ENCODE measurements around the gene ARHGAP5. TPM values are rescaled to one million over a fixed set of nuclear protein-coding genes. Genes with fewer than 3 reads are reported as not detected.

Gene ARHGAP5, protein sequence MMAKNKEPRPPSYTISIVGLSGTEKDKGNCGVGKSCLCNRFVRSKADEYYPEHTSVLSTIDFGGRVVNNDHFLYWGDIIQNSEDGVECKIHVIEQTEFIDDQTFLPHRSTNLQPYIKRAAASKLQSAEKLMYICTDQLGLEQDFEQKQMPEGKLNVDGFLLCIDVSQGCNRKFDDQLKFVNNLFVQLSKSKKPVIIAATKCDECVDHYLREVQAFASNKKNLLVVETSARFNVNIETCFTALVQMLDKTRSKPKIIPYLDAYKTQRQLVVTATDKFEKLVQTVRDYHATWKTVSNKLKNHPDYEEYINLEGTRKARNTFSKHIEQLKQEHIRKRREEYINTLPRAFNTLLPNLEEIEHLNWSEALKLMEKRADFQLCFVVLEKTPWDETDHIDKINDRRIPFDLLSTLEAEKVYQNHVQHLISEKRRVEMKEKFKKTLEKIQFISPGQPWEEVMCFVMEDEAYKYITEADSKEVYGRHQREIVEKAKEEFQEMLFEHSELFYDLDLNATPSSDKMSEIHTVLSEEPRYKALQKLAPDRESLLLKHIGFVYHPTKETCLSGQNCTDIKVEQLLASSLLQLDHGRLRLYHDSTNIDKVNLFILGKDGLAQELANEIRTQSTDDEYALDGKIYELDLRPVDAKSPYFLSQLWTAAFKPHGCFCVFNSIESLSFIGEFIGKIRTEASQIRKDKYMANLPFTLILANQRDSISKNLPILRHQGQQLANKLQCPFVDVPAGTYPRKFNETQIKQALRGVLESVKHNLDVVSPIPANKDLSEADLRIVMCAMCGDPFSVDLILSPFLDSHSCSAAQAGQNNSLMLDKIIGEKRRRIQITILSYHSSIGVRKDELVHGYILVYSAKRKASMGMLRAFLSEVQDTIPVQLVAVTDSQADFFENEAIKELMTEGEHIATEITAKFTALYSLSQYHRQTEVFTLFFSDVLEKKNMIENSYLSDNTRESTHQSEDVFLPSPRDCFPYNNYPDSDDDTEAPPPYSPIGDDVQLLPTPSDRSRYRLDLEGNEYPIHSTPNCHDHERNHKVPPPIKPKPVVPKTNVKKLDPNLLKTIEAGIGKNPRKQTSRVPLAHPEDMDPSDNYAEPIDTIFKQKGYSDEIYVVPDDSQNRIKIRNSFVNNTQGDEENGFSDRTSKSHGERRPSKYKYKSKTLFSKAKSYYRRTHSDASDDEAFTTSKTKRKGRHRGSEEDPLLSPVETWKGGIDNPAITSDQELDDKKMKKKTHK (N-terminal part only)
- total RNA-seq = 184 and 198 TPM in 2 replicates

DNA sequence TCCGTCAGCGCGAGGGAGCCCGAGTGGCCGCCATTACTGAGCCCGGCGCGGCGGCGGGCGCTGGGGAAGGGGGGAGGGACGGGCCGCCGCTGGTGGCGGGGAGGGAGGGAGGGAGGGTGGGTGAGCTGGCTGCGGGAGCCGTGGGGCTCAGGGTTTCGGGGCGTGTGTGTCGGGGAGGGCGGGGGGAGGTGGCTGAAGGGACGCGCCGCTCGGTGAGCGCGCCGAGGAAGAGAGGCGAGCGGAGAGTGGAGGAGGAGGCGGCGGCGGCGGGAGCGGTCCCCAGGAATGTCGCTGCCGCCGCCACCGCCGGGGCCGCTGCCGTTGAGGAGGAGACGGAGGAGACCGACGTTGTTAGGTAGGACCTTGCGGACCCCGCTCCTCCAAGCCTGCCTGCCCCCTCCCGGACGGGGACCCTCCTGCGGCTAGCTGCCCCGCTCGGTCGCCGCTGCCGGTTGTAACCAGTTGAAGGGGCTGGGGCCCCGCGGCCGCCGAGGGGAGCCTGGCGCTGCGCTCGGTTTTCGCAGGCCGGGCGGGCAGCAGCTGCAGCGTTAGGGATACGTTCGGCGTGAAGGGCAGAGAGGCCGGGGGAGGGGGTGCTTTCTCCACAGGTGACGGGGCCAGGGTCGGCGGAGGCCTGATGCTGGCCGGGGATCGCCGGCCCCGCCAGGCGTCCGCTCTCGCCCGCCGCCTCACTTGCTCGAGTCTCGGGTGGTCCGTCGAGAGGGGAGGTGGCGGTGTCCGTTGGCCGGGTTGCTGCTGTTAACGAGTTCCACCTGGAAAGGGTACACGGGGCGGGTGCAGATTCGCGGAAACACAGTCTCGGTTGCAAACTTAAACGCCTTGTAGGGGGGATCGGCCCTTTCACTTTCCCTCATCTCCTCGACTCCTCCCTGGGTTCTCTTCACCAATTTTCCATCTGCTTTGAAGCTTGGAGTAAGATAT lies at the start of gene ARHGAP5:
Gene ARHGAP5 (plus strand): TSS at position 224 of the 942 bp plus-strand sequence. CDS start 13,366 bp downstream, outside the sequence.

DNA sequence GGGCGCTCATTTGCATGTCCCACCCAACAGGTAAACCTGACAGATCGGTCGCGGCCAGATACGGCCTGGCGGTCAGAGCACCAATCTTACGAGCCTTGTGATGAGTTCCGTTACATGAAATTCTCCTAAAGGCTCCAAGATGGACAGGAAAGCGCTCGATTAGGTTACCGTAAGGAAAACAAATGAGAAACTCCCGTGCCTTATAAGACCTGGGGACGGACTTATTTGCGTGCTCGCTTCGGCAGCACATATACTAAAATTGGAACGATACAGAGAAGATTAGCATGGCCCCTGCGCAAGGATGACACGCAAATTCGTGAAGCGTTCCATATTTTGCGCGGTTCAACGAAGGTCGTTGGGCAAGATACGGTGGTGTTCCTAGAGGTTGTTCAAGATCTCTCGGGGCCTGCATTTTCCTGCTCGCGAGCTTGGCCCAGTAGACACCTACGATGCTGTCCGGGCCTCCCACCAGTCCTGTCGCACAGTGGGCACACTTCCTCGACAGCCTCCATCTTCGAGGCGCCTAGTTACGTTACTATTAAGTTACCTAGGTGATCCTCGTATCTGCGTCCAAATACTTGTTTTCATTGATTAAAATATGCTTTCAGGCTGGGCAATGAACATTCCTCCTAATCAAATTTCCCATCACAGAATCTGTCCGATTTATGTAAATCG lies 124.8 kb downstream of the ARHGAP5 start, which contains the start of gene RNU6-7:
Gene RNU6-7 (plus strand): TSS at position 230 of the 675 bp plus-strand sequence.

DNA sequence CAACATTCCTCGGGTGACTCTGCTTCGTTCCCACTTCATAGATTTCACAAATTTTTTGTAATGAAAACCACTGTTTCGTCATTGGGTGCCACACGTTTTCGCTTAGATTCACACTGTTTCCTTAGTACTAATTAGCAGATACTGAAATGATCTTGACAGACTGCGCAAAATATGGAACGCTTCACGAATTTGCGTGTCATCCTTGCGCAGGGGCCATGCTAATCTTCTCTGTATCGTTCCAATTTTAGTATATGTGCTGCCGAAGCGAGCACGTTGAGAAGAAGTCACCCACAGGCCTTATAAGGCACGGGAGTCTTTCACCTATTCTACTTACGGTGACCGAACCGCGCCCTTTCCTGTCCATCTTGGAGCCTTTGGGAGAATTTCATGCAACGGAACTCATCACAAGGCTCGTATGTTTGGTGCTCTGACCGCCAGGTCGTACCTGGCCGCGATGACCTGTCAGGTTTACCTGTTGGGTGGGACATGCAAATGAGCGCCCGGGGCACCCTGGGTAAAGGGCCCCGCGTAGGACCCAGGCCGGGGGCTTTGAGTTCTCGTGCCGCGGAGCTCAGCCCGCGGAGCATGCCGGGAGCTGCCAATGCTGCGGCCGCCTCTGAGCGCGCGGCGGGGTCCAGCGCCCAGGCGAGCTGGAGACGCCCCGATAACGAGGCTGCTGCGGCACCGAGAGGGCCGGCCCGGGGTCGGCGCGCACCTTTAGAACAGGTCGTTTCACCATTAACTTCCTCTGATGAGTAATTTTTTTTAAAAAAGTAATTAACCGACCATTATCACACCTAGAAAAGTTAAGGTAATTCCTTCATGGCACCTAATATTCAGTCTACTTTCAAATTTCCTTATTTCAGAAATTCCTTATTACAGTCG lies 126.1 kb downstream of the ARHGAP5 start, which contains the start of gene RNU6-8:
Gene RNU6-8 (minus strand): TSS at position 272 of the 885 bp plus-strand sequence.

Small RNAs within 50 kb of the gene (small RNA-seq; reads per million reads assigned to genes)
- gene RNU6-7 (0.49 reads per million, percentile 26 among the genes with 10 or more reads in this experiment), gene RNU6-8 (10.4 reads per million, percentile 95 among the genes with 10 or more reads in this experiment)

Other genes starting within 250 kb of the ARHGAP5 start
- not detected in 2 replicates for gene RNU6-7, start 124.7 kb downstream of the ARHGAP5 start, total RNA-seq
- gene RNU6-8, start 126.0 kb downstream of the ARHGAP5 start, total RNA-seq = not detected in 2 replicates